H1 (cell line): Measurements from ENCODE around the gene PRCD. TPM values are rescaled to one million over a fixed set of nuclear protein-coding genes. Genes with fewer than 3 reads are reported as not detected.

Source experiments
- RNF2 ChIP-seq: fragments of 200-900, 300-1000 bp; sonication (generic); IDR thresholded peaks from 2 replicates; pipeline ENCODE4 v1.7.1; 2016; ENCODE audit warnings: borderline replicate concordance, low read depth, mild to moderate bottlenecking, antibody characterized with exemption, low read length; ENCODE audit not compliant: poor library complexity, severe bottlenecking; ENCODE audit errors: missing control alignments
- TBP ChIP-seq: IDR thresholded peaks from 2 replicates; pipeline ENCODE4 v1.6.1; 2011; ENCODE audit warnings: low read depth, low read length, improper control_type of control experiment
- polyA plus RNA-seq, 7 experiments: library from polyadenylated mRNA; depleted of rRNA in 3 of 7; stranded (reverse) in 5 of 7; unstranded in 2 of 7; fragments of >200 nt in 5 of 7; fragments of 200-250 nt in 2 of 7; gene quantifications; 1 replicate in 5 of 7; 2 replicates in 1 of 7; 4 replicates in 1 of 7; pipeline versions ENCODE4 v1.2.1 to v1.2.3, GENCODE V29; 2011 to 2013; ENCODE audit warnings: missing spikeins in 2 of 7, mixed read lengths in 2 of 7
- total RNA-seq: library from RNA; stranded (reverse); fragmentation: NEBNext Ultra II Directional; extraction: Animal tissue kit (Norgen Biotek cat#: 25700); gene quantifications from 2 replicates; pipeline ENCODE4 v1.2.1, GENCODE V29; 2021

Gene PRCD
- total and polyA plus RNA-seq, 2 of the 8 experiments (the other 6 are each of a cell fraction or from before 2014, with no cell fraction given), result 0.77 to 2.1 TPM

DNA sequence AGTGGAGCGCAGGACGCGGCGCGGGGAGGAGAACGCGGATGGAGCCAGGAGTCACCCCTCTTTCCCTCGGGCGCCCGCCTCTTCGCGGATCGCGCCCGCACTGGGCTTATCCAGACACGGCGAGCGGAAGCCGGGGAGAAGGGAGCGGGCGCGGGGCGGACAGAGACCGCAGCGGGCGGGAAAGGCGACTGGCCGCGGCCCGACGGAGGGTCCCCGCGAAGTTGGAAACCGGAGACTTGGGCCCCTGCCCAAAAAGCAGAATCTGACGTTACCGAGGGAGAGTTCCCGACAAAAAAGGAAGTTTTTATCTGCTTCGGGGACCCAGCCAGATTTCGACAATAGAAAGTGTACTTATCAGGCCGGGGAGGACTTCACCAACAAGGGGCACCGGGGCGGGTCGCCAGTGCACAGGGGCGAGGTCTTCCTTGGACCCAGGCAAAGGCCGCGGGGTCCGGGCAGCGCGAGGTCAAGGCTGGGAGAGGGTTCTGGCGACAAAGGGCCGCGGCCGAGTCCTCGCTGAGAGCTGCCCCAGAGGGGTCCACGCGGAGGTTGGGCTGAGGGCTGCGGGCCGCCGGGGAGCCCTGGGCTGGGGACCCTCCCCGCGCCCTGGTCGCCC lies 45.3 kb downstream of the PRCD start (continued):
- peak; percentile 72 for TF ChIP-seq RNF2
- TF ChIP-seq TBP, result no peak
- TF ChIP-seq, all 59 proteins: peak for 9
